Measurements from ENCODE around the gene TK2.
A peak's percentile ranks its signal among the peaks of the same experiment; 100 is the strongest.
"Not testable (repeated sequence)": the region's sequence is repeated elsewhere in the genome, so short reads cannot be mapped to it uniquely, and the experiment has no call there.

TK2 gene

DNA sequence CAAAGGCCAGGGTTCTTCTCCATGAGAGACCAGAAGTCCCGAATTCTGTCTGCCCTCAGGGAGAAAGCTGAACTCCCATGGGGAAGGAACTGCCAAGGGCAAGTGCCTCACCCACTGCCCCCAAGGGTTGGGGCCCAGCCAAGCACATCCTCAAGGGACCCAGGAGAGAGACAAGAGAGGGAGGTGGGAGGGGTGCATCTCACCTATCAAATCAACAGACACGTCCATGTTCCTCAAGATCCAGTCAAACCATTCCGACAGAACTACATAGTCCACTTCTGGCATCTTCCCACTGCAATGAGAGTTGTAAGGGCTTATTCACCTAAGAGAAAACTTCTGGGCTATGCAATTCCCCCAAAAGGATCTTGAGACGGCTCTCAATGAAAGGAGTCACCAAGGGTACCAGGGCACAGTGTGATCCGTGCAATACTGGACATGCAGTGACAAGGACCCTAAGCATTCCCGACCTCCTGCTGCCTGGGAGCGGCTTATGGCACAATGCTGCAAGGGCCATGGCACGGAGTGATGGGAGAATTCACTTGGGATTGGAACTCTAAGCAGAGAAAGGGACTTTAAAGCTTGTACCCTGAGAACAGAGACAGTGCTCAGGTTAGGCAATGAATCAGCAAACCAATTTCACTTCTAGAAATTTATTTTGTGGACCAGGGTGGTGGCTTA, 32.2 kb downstream of the TK2 start:
- no peak for DNase-seq

DNA sequence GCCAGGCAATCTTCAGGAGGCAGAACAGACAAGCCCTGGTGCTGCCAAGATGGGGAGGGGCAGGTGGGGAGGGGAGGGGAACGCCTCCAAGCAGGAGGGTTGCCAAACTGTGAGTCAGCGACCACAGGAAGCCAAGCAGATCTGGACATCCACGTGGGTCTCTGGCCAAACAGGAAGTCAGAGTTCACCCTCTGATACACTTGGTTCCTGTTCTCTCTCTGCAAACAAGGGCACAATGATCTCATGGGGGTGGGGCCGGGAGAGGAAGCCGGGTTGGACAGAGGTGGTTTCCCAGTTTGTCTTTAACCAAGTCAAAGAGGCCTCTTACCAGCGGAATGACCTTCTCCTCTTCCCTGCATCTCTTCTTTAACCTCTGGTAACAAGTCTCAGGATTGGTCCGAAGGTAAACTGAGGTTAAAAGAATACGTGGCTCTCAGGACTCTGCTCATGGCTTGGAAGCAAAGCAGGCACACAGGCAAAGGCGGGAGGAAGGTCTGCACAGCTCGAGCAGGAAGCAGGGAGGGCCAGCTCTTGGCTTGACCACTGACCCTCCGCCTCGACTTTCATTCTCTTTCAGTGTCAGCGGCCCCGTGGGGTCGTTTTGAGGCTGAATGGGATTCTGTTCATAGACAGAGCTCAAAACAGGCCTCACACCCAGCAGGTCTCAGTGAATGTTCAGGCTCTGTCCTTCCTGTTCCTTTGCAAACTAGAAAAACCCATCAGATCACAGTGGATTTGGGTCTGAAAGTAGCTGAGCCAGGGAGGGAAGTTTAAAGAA, 32.9 kb downstream of the TK2 start:
- DNase-seq = peak; percentile 92

DNA sequence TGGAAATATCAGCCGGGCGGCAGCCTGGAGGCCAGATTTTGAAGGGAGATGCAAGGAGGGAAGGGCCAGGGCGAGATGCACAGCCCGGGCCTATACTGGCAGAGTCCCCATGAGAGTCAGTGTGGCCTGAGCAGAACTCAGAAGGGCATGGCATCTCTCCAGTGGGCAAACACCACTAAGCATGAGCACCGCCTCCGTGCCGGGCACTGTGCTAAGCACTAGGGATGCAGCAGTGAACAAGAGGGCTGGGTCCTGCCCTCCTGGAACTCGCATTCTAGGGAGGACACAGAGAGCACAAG, 33.5 kb downstream of the TK2 start:
- no peak for DNase-seq

DNA sequence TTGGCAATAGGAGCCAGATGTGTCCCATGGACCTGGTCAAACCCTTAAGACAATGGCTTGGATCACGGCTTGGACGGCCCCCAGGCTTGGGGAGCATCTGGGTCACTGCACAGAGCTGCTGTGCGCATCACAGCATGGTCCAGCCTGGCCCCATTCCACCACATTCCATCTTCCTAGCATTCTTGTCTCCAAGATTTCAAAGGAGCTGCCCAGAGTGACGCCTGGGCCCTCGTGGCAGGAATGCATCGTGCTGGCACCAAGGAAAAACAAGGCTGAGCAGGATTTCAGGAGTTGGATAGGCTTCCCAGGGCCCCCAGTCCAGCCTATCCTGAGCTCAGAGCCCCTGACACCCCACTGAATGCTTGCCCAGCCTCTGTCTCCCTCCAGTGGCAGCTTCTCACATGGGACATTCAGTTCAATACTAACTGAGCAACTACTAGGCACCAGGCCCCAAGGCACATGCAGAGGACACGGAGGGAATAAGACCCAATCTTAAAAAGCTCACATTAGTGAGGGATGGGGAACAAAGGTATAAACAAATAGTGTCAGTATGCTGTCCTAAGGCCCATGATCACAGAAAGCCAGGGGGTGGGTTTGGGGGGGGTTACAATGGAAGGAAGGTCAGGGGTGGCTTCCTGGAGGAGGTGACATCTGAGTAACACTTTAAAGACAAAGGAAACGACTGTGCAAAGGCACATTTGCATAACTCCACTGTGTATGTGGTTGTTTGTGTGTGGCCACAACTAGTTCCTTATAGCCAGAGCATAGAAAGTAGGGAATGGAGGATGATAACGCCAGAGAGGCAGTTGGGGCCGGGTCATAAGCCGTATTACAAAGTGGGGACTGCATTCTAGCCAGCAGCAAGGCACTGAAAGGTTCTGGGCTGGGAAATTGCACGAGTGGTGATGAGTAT, 34.1 kb downstream of the TK2 start:
- peak; percentile 50 for DNase-seq

DNA sequence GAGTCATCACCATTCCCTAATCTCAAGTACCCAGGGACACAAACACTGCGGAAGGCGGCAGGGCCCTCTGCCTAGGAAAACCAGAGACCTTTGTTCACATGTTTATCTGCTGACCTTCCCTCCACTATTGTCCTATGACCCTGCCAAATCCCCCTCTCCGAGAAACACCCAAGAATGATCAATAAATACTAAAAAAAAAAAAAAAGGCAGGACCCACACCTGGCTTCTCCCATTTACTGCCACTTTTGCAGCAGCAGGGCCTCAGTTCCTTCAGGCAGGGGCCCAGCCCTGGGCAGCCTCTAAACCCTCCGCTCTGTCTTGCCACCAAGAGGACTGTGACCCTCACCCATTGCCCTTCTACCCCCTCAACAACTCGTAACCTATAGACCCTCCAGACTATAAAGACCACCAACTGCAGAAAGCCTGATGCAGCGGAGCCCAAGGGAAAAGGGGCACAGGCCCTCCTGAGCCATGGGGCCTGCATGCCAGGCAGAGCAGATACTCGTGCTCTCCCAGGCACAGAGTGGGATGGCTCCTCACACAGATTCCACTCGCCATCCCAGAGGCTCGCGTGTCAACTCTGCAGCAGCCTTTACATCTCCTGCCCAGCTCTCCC, 34.8 kb downstream of the TK2 start:
- DNase-seq = not testable (repeated sequence)

DNA sequence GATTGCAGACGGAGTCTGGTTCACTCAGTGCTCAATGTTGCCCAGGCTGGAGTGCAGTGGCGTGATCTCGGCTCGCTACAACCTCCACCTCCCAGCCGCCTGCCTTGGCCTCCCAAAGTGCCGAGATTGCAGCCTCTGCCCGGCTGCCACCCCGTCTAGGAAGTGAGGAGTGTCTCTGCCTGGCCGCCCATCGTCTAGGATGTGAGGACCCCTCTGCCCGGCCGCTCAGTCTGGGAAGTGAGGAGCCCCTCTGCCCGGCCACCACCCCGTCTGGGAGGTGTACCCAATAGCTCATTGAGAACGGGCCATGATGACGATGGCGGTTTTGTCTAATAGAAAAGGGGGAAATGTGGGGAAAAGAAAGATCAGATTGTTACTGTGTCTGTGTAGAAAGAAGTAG, 35.5 kb downstream of the TK2 start:
- not testable (repeated sequence) for DNase-seq

DNA sequence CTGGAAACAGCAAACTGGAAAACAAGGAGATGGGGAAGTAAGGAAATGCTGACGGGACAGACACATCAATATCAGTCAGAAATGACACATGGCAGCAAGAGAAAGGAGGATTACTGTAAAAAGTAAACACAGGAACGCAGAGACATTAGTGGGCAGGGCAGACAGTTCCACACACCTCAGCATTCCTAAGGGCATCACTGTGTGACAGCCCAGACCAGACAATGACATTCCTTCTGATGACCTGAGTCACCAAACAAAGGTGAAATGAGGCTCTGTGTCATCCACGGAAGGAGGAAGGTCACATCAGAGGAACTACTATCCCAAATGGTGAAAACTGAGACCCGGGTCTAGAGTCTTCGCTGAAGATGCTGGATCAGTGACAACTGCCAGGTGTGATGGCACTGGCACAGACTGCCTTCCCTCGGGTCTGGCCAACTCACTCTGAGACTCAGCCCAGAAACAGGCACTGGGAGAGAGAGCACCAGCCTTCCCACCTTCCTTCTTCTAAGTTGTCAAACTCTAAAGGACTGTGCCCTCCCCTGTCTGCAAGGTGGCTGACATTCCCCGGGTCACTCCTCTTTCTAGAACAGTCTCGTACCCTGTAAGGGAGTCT, 36.7 kb downstream of the TK2 start:
- no peak for DNase-seq

DNA sequence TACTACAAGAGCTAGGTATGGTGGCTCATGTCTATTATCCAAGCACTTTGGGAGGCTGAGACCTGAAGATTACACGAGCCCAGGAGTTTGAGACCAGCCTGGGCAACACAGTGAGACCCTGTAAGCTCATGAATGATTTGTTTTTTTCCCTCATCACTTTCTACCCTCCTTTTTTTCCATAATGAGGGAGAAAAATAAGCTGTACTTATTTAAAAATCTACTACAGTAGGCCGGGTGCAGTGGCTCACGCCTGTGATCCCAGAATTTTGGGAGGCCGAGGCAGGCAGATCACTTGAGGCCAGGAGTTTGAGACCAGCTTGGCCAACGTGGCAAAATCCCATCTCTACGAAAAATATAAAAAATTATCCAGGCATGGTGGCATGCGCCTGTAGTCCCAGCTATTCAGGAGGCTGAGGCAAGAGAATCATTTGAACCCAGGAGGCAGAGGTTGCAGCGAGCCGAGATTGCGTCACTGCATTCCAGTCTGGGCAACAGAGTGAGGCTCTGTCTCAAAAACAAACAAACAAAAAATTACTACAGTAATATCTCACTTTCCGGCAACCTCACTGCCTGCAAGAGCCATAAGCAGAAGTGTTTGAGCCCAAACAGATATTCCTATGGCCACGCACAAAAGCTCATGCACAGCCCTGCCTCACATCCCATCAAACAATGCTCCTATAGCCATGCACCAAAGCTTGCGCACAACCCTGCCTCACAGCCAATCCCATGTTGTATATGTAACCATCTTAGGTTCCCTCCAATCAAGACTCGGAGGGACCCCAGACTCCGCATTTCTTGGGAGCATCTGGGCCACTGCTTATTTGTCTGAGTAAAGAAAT, 37.4 kb downstream of the TK2 start:
- DNase-seq = no peak

DNA sequence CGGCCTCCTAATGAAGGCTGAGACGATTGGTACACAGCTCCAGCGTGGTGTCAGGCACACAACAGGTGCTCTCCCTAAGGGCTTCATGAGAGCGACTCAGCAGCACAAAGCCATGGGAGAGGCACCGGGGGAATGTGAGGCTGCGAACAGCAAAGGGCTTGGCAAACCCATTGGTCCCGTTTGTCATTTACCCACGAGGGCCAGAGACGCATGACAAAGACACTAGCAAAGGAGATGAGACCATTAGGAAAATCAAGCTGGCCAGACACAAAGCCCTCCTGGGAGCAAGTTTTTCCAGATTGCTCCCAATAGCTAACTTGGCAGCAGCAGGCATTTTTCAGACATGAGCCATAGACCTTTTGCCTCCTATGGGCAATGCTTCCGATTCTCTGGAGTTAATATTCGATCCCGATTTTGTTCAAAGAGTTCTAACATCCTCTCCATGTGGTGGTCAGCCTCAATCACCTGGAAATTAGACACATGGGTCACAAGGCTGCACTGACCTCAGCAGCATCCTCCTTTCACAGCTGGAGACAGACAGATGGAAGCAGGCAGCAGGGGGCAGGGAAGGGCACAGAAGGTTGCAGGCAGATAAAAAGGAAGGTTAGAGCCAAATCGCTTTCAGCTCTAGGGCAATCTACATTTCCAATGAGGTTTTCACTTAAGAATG, 38.2 kb downstream of the TK2 start:
- peak; percentile 56 for DNase-seq

DNA sequence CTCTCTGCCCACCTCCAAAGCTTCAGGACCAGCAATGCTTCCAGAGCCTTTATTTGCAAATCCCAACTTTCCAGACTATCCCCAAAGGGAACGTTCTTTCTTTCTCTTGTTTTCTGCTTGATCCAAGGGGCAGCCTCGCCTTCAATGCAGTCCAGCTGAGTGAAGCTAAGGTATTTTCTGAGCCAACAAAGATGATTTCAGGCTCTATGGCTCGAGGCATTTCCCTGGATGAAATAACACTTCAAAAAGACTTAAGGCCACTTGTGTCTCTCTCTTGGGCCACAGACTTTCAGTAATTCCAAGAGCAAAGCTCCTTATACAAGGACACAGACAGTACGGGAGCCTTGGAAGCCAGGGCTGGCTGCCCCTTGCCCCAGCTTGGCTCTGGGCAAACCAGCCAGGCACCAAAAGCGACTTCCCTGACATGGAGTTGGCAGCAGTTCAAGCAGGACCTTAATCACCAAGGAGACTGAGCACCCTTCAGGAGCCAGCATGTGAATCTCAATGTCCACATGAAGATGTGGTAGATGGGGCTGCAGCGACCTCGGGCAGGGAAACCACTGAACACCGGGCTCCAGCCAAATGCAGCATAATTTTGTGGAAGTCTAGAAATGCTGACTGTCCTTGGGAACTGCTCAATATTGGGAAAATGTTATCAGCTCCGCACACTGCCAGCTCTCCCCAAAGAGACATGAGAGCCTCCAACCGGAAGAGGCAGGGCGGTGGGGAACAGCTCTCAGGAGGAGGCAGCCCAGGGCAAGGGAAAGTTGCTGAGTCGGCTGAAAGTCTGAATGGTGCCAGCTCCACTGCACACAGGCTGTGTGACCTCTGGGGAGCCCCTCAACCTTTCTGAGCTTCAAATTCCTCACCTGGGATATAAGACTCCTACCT, 39.0 kb downstream of the TK2 start:
- DNase-seq = no peak

DNA sequence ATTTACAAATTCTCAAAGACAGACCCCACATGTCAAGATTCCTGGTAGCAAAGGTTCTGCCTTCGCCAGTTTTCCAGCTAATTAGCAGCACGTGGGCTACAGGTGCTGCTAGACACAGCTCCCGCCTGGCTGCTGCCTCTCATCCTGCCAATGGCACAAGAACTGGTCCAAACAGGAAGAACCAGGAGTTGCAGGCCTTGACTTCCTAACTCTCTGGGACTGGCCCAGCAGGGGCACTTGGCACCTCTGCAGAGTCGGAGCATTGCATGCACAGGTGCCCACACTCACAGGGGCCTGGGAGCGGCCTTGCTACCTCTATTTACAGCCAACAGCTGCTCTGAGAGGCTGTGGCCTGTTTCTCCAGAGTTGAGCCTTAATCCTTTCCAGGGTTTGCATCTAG, 39.6 kb downstream of the TK2 start:
- no peak for DNase-seq

DNA sequence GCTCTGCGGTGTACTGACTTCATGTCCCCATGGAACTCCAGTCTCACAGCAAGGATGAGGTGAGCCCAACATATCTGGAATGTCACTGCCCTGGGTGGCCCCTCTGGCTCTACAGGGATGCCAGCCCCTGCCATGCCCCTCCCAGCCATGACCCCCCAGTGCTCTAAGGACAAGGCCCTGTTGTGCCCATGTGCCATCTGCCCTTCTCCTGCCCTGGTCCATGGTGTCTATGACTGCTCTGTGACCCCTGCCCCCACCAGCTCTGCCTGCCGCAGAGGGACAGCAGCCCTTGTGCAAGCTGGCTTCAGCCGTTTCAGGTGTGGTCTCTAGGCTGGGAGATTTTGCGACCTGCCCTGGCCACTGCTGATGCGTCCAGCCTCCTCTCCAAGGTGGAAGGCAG, 40.3 kb downstream of the TK2 start:
- DNase-seq = no peak

DNA sequence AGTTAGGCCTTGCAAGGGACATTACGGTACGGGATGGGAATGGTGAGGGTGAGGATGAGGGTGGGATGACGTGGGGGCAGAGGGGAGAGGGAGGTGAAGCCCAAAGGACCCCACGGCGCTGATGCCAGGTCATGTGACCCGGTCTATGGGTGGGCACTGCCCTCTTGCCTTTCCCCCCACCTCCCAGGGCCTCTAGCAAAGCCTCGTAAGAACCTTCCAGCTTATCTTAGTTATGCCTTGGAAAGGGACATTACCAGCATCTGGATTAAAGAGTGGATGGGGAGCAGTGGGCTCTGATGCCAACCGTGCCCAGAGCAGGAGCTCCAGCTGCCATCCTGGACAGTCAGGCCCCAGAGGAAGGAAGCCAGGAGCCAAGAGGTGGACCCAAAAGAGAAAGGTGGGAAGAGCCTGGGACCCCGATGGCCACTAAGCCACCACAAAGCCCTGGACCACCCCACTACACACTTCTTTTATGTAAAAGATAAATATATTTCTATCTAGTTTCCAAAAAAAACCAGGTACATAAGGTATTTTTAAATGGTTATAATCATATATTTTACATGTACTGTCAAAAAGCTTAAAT, 40.9 kb downstream of the TK2 start:
- DNase-seq = no peak

DNA sequence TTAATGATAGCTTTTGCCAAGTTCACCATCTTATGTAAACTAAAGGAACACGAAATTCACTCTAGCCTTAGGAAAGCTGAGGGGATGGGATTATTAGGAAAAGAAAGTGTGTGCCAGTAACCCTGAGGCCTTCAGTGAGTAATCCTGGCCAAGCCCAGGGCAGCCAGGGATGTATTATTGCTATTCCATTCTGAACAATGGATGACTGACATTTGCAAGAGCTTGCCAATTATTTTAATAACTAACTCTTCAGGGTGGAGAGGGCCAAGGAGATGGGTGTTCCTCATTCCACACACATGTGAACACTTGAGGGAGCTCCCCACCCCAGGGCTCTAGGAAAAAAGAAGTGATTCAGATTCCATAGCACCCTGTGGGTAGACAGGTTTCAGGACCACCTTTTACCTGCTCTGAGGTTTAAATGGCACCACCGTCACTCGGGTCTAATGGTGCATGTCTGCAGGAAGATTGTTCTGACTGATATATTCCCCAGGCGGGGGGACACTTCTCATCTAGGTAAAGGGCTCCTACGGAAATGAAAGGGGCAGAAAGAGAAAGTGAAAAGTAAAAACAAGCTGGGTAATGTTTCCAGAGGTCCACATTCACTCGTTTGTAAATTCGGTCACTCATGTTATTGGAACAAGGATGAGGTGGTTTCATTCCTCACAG, 41.5 kb downstream of the TK2 start:
- no peak for DNase-seq

DNA sequence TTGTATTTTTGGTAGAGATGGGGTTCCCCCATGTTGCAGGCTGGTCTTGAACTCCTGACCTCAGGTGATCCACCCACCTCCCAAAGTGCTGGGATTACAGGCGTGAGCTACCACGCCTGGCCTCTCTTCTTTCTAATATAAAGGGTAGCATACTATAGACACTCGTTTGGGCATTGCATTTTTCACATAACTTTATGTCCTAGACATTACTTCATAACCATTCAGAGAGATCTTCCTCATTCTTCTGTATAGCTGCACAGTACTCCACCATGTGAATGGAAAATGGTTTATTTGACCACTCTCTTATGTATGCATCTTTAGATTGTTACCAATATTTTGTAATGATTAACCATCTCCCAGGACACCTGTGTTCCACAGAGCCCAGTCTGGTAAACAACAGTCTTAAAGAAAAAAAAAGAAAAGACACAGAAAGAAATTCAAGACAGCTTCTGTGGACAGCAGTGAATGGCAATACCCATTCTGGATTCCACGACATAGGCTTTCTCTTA, 42.1 kb downstream of the TK2 start:
- no peak for DNase-seq

DNA sequence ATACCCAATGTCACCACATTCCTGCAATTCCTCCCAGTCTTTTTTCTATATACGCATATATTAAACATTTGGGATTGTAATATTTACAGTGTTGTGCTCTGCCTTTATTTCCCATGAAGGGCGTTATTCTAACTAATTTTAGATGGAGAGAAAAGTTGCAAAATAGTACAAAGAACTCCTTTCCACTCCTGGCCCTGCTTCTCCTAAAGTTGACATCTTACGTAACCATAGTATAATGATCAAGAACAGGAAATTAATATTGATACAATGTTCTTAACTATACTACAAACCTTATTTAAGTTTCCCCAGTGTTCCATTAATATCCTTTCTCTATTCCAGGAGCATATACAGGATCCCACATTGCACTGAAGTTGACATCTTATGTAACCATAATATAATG, 46.3 kb downstream of the TK2 start:
- DNase-seq = no peak

DNA sequence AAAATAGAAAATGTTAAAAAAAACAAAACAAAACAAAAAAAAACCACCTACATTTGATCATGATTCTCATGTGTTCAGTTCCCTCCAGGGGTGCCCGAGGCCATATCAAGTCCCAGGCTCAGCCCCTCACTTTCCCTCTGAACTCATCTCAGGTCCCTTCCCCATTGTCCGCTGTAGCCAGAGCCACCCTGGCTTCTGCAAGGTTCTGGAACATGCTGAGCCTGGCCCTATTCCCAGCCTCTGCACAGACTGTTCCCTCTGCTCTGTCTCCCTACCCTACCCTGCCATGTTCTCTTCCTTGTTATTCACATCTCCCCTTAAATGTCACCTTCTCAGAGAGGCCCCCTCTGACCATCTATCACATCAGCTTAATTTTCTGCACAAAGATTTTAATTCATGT, 46.9 kb downstream of the TK2 start:
- DNase-seq = no peak

DNA sequence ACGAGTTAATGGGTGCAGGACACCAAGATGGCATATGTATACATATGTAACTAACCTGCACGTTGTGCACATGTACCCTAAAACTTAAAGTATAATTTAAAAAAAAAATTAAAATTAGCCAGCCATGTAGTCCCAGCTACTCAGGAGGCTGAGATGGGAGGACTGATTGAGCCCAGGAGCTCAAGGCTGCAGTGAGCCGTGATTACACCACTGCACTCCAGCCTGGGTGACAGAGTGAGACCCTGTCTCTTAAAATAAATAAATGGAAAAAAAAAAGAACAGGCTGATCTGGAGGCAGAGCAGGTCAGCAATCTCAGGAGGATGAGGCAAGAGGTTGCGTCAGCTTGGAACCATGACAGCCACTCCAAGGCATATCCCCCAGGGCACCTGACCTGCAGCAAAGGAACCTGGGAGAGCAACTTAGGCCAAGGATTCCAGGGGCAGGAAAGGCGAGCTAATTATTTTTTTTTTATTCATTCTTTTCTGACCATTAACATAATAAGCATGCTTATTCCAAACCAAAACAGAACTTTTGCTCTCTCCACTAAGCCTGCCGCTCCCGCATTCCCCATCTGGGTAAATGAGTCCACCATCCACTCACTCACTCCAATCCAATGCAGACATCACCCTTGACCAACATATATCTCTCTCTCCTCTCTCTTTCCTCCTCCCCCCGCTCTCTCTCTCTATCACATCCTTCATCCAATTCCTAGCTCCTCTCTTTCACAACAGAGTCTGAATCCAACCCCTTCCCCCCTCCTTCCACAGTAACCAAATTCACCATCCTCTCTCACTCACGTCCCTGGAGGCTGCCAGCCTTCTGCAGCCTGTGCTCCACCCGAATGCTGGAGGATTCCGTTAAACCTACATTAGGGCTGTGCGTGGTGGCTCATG, 47.7 kb downstream of the TK2 start:
- no peak for DNase-seq

Measured in CD4-positive, alpha-beta T cell treated with Interleukin-17A for 4 hours (primary cell).